ENCODE data around the gene ALDH3B2.

ALDH3B2 gene

GRCh38 chr11:67634366-67635230 lies 39.8 kb downstream of the ALDH3B2 start:
- H3K4me3 ChIP-seq (ENCODE audit: low read depth, low read length): no peak overlapping the region
- in situ Hi-C loops (cut with HindIII; ENCODE audit: low pct_ligation_motif_present, low sequenced_read_pairs): no loop called here
- DNase-seq: no peak
- H3K27me3 ChIP-seq (replicated peaks): no peaks in the 10 kb centered on the region
- H3K36me3 ChIP-seq (replicated peaks): no peaks in the 10 kb centered on the region
- TF ChIP-seq, protein P1, sequence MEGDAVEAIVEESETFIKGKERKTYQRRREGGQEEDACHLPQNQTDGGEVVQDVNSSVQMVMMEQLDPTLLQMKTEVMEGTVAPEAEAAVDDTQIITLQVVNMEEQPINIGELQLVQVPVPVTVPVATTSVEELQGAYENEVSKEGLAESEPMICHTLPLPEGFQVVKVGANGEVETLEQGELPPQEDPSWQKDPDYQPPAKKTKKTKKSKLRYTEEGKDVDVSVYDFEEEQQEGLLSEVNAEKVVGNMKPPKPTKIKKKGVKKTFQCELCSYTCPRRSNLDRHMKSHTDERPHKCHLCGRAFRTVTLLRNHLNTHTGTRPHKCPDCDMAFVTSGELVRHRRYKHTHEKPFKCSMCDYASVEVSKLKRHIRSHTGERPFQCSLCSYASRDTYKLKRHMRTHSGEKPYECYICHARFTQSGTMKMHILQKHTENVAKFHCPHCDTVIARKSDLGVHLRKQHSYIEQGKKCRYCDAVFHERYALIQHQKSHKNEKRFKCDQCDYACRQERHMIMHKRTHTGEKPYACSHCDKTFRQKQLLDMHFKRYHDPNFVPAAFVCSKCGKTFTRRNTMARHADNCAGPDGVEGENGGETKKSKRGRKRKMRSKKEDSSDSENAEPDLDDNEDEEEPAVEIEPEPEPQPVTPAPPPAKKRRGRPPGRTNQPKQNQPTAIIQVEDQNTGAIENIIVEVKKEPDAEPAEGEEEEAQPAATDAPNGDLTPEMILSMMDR (IDR thresholded peaks at IDR 0.05; ENCODE audit: low read depth, low read length, missing control alignments): no peak
- no peak overlapping the region for H3K27ac ChIP-seq

DNA sequence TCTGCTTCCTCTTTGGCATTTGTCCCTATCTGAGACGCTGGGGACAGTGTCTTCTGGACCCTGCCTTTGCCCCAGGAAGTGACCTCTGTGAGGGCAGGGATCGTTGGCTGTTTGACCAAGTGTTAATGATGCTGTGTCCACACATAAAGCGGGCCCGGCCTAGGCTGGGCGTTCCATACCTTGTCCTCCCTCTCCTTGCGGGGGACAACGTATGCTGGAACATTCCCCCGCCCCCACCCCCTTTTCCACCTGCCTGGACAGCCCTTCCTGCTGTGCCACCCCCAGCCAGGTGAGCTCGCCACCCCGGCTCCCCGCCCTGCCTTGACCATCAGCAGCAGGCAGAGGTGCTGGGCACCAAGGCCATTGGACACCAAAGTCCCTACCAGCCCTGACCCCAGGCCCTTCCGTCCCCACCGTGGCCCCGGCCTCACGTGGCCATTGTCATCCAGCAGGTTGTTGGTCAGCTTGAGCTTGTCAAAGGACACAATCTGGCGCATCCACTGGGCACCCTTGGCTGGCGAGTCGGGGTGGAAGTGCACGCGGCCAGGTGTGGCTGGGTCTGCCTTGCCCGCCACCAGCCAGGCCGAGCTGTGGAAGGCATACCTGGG lies 40.6 kb downstream of the ALDH3B2 start:
- H3K4me3 ChIP-seq (ENCODE audit: low read depth, low read length): no peak overlapping the region
- H3K27me3 ChIP-seq (replicated peaks): no peaks in the 10 kb centered on the region
- no peaks in the 10 kb centered on the region for H3K36me3 ChIP-seq (replicated peaks)
- TF ChIP-seq, protein P1 (IDR thresholded peaks at IDR 0.05; ENCODE audit: low read depth, low read length, missing control alignments): no peak
- no peak overlapping the region for H3K27ac ChIP-seq
- in situ Hi-C loops (cut with HindIII; ENCODE audit: low pct_ligation_motif_present, low sequenced_read_pairs): no loop called here
- no peak for DNase-seq

- H3K27ac ChIP-seq: no peak overlapping the region
These were observed 41.3 kb downstream of the ALDH3B2 start for GRCh38 chr11:67632982-67633755.

DNA sequence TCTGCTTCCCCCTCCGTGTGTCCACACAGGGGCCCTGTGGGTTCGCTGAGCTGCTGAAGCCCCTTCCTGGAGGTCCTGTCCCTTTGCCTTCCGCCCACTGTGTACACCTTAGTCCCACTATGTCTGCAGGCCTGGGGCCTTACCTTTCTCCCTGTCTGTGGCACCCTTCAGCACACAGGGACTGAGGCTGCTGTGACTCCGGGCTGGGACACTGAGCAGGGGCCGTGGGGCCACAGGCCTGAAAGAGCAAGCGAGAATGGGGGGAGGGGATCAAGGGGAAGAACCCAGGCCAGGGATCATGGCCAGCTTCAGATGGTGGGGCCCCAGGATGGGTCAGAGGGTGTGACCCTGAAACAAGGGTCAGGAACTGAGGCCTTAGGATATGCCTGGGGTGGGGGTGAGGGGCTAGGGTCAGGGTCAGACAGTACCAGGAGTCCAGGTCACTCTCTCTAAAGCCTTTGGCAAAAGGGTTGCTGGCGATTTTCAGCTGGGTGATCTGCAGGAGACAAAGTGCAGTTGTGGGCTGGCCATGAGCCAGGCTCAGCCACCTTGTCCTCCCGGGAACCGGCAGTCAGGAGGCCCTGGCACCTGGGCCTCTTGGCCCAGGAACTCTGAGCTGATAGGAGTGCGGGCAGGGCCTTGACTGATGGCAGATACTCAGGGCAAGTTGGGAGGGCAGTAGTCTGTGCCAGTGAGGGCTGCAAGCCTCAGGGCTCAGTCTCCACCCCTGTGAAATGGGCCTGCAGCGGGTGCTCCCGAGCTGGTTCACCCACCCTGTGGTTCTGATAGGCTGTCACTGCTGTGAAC lies 42.0 kb downstream of the ALDH3B2 start:
- in situ Hi-C loops (cut with HindIII; ENCODE audit: low pct_ligation_motif_present, low sequenced_read_pairs): no loop called here
- DNase-seq: no peak
- Histone ChIP-seq H3K27me3 (replicated peaks) (no peaks in the 10 kb centered on the region), H3K27ac (no peak overlapping the region), H3K36me3 (replicated peaks) (no peaks in the 10 kb centered on the region), H3K4me3 (ENCODE audit: low read depth, low read length) (no peak overlapping the region)
- TF ChIP-seq, protein P1 (IDR thresholded peaks at IDR 0.05; ENCODE audit: low read depth, low read length, missing control alignments): no peak

More at GRCh38 chr11:67632982-67633755, 41.3 kb downstream of the ALDH3B2 start:
- in situ Hi-C loops (cut with HindIII; ENCODE audit: low pct_ligation_motif_present, low sequenced_read_pairs): no loop called here
- Histone ChIP-seq H3K4me3 (ENCODE audit: low read depth, low read length) (no peak overlapping the region), H3K36me3 (replicated peaks) (no peaks in the 10 kb centered on the region), H3K27me3 (replicated peaks) (no peaks in the 10 kb centered on the region)
- no peak for DNase-seq
- TF ChIP-seq, protein P1 (IDR thresholded peaks at IDR 0.05; ENCODE audit: low read depth, low read length, missing control alignments): no peak

DNA sequence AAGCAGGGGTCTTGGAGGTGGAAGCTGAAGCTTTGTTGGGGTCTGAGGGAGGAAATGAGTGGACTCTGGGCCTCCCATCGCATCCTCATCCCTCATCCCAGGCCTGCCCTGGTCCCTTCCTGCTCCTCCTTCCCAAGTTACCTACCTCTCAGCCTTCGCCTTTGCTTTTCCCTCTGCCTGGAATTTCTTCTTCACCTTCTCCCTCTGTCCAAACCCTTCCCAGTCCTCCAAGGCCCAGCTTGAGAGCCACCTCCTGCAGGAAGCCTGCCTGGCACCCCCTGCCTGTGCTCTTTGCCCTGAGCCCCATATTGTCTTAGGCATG lies 42.6 kb downstream of the ALDH3B2 start:
- TF ChIP-seq, protein P1 (IDR thresholded peaks at IDR 0.05; ENCODE audit: low read depth, low read length, missing control alignments): no peak
- Histone ChIP-seq H3K4me3 (ENCODE audit: low read depth, low read length) (no peak overlapping the region), H3K27ac (no peak overlapping the region), H3K27me3 (replicated peaks) (no peaks in the 10 kb centered on the region), H3K36me3 (replicated peaks) (no peaks in the 10 kb centered on the region)
- DNase-seq: no peak
- in situ Hi-C loops (cut with HindIII; ENCODE audit: low pct_ligation_motif_present, low sequenced_read_pairs): no loop called here
